NCI-H1048 (cell line): ENCODE measurements around the gene EIF5A.
"Not testable (repeated sequence)": the region's sequence is repeated elsewhere in the genome, so short reads cannot be mapped to it uniquely, and the experiment has no call there.

ENCODE experiments used
- DNase-seq: peaks from one replicate; lab custom pipeline; 2025; lab: John Stamatoyannopoulos, UW

Gene EIF5A

DNA sequence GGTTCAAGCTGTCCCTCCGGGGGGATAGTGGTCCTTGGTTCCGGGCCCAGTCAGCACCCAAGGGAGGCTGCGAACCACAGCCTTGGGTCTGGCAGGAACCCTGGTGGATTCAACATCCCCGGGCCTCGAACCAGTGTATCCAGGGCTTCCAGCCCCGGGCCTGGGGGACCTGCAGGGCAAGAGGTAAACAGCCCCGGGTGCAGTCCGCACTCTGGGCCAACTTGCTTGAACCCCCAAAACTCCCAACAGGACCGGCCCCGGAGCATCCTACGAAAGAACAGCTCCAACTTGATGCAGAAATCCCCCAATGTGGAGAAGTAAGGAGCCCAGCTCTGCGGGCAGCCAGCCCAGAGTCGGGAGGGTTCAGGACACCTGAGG is 23.2 kb downstream of the EIF5A start:
- no peak for DNase-seq

DNA sequence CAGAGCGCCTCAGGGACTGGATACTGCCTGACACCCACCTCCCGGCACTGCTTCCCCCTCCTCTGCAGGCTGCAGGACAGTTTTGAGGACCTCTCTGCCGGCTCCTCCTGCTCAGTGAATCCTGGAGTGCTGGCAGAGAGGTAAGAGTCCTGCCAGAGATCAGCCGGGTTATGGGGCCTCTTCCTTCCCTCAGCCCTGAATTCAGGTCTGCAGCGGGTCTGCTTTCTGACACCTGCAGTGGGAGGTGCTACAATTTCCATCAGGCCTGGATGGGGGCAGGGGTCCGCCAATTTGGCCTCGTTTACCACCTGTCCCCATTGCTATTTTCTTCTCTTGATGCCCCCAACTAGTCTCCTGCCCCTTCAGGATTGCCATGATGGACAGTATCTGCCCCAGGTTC is 24.7 kb downstream of the EIF5A start:
- DNase-seq, result no peak

DNA sequence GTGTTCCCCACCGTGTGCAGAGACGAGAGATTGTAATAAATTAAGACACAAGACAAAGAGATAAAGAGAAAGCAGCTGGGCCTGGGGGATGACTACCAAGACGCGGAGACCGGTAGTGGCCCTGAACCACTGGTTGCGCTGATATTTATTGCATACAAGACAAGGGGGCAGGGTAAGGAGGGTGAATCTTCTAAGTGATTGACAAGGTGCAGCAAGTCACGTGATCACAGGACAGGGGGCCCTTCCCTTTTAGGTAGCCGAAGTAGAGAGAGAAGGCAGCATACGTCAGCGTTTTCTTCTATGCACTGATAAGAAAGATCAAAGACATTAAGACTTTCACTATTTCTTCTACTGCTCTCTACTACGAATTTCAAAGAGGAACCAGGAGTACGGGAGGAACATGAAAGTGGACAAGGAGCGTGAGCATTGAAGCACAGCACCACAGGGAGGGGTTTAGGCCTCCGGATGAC is 25.2 kb downstream of the EIF5A start:
- DNase-seq, result not testable (repeated sequence)

DNA sequence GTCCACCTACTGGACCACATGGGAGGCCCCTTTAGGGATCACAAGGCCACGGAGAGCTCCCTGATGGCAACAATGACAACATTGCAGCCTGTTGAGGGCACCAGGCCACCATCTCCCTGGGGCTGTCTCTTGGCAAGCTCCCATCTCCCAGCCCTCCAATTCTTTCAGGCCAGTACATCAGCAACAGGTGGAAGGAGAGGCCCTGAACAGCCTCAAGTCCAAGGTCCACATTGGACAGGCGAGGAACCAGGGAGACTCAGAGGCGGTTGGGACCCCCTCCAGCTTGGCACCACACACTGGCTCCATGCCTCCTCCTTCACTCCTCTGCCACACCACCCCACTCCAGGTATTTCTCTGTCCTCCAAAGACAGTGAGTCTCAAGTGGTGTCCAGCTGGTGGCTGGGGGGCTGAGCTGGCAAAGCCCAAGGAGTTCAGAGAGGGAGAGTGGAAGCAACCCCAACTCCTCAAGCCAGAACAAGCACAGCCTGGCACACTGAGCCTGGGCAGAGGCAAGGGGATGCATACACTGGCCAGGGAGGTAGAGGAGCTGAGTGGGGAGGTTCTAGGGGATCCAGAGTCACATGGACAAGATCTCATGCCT is 27.6 kb downstream of the EIF5A start:
- DNase-seq, result no peak

DNA sequence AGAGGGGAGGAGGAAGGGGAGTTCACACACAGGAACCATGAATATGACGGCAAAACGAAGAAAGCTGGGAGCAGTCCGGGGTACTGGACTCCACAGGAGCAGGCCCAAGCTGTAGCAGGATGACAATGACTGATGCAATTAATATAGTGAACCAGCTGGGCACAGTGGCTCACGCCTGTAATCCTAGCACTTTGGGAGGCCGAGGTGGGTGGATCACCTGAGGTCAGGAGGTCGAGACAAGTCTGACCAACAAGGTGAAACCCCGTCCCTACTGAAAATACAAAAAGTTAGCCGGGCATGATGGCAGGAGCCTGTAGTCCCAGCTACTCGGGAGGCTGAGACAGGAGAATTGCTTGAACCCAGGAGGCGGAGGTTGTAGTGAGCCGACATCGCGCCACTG is 28.3 kb downstream of the EIF5A start:
- DNase-seq, result not testable (repeated sequence)

DNA sequence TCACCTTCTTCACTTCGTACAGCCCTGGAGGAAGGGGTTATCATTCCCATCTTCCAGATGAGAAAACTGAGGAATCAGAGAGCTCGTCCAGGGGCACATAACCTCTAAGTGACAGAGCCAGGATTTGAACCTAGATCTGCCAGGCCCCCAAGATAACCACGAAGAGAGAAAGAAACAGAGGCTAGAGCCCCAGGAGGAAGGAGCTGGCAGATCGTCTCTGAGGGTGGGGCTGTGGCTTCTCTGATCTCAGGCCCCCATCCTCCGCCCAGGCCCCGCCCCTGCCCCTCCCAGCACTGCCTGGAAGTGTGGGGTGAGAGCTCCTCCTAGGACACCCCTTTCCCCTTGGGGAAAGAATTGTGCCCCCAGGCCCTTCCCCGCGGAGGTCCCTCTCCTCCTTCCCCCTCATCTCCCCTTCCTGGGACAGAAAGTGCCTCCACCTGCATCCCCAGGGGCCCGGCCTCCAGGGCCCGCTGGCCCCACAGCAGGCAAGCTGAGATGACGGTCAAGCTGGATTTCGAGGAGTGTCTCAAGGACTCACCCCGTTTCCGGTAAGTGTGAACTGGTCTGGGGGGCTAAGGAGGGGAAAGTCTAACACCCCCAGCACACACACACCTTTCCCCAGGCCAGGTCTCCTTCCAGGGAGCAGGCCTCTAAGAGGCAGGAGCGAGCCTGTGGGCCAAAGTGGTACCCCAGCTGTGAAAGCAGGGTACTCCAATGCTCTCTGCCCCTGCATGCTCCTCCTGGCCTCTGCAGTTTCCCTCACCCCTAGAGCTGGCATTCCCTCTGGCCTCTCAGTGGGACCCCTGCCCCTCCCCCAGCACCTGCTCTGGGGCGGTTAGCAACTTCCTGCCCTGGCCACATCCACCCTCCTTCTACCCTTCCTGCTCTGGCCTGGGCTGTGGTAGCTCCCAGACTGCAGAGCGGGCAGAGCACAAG is 29.1 kb downstream of the EIF5A start, which contains the start of gene ACAP1:
Gene ACAP1 (plus strand): TSS at position 290 of the 936 bp plus-strand sequence. CDS start 206 bp downstream, at position 496.
- no peak for DNase-seq

DNA sequence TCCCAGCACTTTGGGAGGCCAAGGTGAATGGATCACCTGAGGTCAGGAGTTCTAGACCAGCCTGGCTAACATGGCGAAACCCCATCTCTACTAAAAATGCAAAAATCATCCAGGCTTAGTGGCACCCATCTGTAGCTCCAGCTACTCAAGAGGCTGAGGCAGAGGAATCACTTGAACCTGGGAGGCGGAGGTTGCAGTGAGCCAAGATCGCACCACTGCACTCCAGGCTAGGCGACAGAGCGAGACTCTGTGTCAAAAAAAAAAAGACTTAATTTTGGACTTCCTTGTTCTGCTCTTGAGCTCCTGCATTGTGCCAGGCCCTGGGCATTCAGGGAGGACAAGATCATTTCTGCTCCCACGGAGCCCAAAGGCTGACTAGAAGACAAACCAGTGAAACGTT is 30.2 kb downstream of the EIF5A start:
- not testable (repeated sequence) for DNase-seq

DNA sequence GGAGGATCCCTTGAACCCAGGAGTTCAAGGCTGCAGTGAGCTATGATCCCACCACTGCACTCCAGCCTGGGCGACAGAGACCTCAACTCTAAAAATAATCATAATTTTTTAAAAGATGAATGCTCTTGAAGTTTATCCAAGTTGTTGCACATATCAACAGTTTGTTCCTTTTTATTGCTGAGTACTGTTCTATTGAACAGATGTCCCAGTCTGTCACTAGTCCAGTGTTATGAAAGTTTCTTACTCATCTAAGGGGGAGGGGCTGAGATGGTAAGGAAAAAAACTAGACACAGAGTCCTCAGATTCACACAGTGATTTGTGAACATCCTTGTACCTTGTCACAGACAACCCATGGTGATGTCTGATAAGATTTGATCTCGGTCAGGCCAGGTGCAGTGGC is 32.8 kb downstream of the EIF5A start:
- DNase-seq, result no peak

DNA sequence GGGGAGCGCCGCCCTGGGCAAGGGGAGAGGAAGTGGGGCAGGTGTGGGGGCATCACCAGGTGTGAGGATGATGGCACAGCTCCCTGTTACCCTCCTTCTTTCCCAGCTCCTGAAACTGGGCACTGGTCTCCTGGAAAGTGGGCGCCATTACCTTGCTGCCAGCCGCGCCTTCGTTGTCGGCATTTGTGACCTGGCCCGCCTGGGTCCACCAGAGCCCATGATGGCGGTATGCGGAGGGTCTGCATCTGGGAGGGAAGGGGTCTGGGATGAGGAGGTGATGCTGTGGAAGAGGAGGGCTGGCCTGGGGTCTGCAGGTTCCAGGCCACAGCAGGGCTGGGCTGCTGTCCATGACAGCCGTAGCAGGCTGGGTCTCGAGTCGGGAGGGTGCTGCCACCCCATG is 34.4 kb downstream of the EIF5A start:
- no peak for DNase-seq

DNA sequence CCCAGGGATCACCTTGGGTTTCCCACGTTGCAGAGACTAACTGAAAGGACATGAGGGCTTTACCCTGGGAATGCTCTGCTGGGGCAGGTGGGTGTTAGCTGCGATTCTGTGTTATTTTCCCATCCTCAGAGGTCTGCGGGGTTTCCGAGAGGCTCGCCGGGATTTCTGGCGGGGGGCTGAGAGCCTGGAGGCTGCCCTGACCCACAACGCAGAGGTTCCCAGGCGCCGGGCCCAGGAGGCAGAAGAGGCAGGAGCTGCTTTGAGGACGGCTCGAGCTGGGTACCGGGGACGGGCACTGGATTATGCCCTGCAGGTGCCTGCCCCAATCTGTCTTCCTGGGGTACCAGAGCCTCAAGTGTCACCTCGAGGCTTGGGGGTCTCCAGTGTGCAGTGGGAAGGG is 35.8 kb downstream of the EIF5A start:
- DNase-seq, result no peak

DNA sequence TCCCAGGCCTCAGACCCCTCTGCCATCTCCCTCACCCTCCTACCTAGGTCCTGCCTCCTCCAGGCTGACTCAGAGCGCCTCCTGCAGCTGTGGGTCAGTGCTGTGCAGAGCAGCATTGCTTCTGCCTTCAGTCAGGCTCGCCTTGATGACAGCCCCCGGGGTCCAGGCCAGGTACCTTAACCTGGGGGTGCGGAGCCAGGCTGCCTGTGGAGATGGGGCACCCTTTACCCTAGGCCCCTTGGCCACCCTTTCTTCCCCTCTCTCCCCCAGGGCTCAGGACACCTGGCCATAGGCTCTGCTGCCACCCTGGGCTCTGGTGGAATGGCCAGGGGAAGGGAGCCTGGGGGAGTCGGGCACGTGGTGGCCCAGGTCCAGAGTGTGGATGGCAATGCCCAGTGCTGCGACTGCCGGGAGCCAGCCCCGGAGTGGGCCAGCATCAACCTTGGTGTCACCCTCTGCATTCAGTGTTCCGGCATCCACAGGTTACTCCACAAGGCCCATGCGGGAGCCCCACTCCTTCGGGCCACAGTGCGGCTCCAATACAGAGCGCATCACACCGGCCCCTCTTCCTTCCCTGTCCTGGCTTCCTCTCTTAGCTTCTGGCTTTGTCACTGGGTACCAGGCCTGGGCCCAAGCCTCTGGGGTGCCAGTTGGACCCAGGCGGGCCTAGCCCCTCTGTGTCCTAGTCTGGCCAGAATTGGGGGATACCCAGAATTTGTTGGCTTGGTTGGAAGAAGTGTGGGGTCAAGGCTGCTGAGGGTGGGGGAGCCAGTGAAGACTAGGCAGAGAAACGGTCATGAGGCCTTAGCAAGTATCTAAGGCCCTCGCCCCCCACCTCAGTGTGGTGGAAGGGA is 39.6 kb downstream of the EIF5A start:
- DNase-seq, result no peak

DNA sequence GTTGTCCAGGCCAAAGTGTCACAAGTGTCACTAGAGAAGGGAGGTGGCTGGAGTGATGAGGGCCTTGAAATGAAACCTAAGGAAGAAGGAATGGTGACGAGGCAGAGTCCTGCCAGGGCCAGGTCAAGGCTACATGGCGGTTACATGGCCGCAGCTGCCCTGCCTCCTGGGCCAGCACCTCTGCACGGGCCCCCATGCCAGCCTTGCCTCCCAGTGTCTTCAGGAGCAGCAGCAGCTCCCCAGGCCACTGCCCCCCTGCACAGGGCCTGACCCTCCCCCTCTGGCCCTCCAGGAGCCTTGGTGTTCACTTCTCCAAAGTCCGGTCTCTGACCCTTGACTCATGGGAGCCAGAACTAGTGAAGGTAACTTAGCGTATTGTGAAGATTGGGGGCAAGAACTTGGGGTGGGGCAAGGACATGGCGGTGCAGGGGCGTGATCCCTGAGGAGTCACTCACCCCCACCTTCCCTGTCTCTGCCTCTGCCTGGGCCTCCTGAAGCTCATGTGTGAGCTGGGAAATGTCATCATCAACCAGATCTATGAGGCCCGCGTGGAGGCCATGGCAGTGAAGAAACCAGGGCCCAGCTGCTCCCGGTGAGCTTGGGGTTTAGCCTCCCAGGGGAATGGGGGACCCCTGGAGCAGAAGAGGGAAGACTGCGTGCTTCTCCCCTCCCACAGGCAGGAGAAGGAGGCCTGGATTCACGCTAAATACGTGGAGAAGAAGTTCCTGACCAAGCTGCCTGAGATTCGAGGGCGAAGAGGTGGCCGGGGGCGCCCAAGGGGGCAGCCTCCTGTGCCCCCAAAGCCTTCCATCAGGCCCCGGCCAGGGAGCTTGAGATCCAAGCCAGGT is 40.4 kb downstream of the EIF5A start:
- DNase-seq, result no peak

DNA sequence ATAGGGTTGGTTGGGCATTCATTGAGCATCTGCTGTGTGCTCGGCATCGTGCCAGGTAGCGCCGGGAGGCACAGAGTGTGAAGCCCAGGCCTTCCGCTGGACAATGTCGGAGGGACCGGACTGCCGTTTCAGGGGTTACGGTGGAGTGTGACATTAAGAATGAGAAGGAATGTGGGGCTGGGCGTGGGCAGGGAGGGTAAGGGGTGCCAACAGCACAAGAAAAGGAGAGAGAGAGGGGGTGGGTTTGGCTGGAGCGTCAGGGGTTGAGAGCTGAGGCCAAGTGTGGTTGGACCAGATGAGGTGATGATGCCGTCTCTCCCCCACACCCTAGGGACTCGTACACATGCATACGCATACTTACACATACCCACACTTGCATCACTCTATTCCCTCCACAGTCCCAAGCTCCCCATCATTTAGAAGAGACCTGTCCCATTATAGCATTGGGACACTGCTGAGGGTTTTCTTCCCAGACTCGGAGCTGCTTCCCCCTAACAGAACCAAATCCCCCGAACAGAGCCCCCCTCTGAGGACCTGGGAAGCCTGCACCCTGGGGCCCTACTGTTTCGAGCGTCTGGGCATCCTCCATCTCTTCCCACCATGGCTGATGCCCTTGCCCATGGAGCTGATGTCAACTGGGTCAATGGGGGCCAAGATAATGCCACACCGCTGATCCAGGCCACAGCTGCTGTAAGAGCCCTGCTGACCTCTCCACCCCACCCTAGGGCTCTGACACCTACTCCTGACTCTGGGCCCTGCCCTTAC is 41.2 kb downstream of the EIF5A start:
- no peak for DNase-seq

DNA sequence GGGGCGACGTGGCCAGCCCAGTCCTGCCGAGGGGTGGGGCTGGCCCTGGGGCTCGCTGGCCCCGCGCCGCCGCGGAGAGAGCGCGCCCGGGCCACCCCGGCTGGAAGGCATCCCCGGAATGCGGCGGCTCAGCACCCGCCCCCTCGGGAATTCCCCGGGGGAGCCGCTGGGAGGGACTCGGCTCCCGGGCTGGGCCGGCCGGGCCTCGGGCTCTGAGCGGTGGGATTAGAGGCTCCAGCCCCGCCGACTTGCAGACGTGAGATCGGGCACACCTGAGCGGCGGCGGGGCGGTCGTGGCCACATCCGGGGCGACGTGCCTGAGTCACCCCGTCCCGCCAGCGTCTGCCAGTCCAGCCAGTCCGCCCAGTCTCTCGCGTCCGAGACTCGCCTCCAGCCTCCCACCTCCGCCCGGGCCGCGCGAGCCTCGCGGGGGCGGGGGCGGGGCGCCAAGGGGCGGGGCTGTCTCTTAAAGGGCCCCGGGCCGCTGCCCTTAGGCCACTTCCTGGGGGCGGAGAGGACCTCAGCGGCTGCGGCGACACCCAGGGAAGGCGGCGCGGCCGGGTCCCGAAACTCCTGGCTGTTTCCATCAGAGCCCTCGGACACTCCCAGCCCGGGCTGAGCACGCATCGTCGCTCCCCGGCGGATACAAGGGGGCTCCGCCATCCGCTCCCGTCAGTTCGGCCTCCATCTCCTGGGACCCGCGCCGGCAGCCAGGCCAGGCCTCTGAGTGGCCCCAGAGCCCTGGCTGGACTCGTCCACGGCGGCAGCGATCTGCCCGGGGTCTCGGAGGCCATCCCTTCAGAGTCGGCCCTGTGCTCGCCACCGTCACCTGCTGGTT is 44.5 kb downstream of the EIF5A start, which contains the start of gene KCTD11:
Gene KCTD11 (plus strand): TSS at position 498 of the 838 bp plus-strand sequence.
- peak; percentile 37 for DNase-seq

DNA sequence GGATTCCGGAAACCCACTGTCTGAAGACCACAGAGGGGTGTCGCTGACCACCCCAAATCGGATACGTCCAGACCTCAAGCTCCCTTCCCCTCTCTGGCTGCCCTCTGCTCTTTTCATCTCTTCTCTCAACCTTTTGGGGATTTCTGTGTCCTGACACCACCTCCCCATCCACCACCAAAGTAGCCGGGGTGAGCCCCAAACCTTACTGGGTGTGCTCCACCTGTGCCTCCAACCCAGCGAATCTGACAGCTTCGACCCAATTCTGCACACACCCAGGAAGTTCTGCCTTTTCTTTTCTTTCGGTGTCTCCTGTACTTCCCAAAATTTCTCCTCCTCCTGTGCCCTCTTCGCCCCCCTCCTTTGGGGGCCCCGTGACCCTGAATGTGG is 45.1 kb downstream of the EIF5A start:
- no peak for DNase-seq

DNA sequence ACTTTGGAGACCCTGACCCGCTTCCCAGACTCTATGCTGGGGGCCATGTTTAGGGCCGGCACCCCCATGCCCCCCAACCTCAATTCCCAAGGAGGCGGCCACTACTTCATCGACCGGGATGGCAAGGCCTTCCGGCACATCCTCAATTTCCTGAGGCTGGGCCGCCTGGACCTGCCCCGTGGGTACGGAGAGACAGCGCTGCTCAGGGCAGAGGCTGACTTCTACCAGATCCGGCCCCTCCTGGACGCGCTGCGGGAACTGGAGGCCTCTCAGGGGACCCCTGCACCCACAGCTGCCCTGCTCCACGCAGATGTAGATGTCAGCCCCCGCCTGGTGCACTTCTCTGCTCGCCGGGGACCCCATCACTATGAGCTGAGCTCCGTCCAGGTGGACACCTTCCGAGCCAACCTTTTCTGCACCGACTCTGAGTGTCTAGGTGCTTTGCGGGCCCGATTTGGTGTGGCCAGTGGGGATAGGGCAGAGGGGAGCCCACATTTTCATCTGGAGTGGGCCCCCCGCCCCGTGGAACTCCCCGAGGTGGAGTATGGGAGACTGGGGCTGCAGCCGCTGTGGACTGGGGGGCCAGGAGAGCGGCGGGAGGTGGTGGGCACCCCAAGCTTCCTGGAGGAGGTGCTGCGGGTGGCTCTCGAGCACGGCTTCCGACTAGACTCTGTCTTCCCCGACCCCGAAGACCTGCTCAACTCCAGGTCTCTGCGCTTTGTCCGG is 45.6 kb downstream of the EIF5A start:
- no peak for DNase-seq

DNA sequence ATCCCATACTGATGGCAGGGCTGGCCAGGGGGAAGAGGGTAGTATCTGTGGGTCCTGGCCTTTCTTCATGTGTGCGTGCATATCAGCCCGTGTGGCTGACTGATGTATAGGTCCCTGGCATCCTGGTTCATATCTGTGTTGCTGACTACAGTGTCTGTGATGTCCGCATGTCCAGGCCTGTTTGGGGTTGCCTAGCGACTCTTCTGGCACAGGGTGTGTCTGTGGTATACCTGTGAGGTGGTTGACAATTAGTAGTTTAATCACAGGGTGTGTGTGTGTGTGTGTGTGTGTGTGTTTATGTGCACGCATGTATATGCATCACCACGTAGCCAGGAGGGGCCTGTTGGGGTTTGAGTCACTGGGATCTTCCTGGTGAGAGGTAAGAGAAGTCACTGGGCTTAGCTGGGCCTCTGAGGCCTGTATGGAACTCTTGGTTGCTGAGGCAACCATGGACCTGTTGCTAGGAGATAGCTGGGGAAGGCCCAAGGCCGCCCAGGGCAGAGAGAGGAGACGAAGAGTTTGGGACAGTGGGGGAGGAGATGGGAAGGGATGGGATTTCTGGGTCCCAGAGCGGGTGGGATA is 46.9 kb downstream of the EIF5A start:
- DNase-seq, result no peak

DNA sequence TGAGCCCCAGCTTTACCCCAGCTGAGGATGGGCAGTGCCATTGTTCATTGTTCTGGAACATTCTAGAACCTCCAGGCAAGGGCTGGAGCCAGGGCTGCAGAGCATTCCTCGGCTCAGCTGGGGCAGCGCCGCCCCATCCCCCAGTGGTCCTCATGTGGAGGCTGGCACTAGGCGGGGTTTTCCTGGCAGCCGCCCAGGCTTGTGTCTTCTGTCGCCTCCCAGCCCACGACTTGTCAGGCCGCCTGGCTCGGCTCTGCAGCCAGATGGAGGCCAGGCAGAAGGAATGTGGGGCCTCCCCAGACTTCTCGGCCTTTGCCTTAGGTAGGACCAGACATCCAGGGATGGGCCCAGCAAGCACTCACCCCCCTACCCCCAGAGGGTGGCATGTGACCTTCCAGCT is 47.6 kb downstream of the EIF5A start, which contains the start of gene TMEM95:
Gene TMEM95 (plus strand): TSS at position 104 of the 400 bp plus-strand sequence. CDS start 49 bp downstream, at position 153.
- DNase-seq, result no peak
